Testis (tissue), 3 donors: ENCODE data around the gene CNPY1. TPM values are rescaled to one million over a fixed set of nuclear protein-coding genes. Genes with fewer than 3 reads are reported as not detected.

Experiments
- DNase-seq: peaks from one replicate; pipeline ENCODE4 v3.0.0-alpha.2; 2019
- H3K27ac ChIP-seq, 2 donors: fragments of 200-600 bp; sonication (generic); one replicate each; pipeline ENCODE4 v1.5.1; 2019
- H3K27me3 ChIP-seq: fragments of 200-600 bp; sonication (generic); one replicate; pipeline ENCODE4 v1.5.1; 2019
- H3K36me3 ChIP-seq: fragments of 200-600 bp; sonication (generic); one replicate; pipeline ENCODE4 v1.5.1; 2017; ENCODE audit warnings: low read depth; ENCODE audit errors: missing control alignments
- H3K4me1 ChIP-seq: fragments of 200-600 bp; sonication (generic); one replicate; pipeline ENCODE4 v1.5.1; 2019
- H3K4me3 ChIP-seq, 2 donors: fragments of 200-600 bp; sonication (generic); one replicate each; pipeline ENCODE4 v1.5.1; 2017 to 2019
- H3K9me3 ChIP-seq: fragments of 200-600 bp; sonication (generic); one replicate; pipeline ENCODE4 v1.5.1; 2017
- POLR2A ChIP-seq: fragments of 450-650 bp; IDR thresholded peaks from one replicate; pipeline ENCODE4 v1.6.1; 2017; ENCODE audit warnings: antibody characterized with exemption, mild to moderate bottlenecking, moderate library complexity
- WGBS, 2 donors: methylation state at CpG; one replicate each; pipeline ENCODE4 v1.1.5; 2018; 5-methylcytosine and 5-hydroxymethylcytosine counted together
- intact Hi-C: fragments of 100-400 bp; cut with DNase I; formaldehyde crosslinking; loops from one replicate; pipeline ENCODE4 v1.15.1; 2023; ENCODE audit warnings: low total_unique reads
- polyA plus RNA-seq: library from polyadenylated mRNA; stranded (reverse); fragments of 350-450 nt; fragmentation: Illumina TruSeq; extraction: RNeasy Lipid Tissue Mini Kit (QIAGEN cat#74804); gene quantifications from one replicate; pipeline ENCODE4 v1.2.3, GENCODE V29; 2014; ENCODE audit warnings: low read depth, low replicate concordance; ENCODE audit not compliant: insufficient read depth
- total RNA-seq, 2 donors: library from RNA; depleted of rRNA; stranded (reverse); fragments of >200 nt; gene quantifications; one replicate each; pipeline ENCODE4 v1.2.3, GENCODE V29; 2016
- TF ChIP-seq, protein P1 (sequence below), 3 experiments: fragments of 450-650 bp in 2 of 3; fragments of 200-600 bp in 1 of 3; sonication (generic) in 1 of 3; IDR thresholded peaks; one replicate each; pipeline ENCODE4 v1.5.1; 2016 to 2019; ENCODE audit warnings: antibody characterized with exemption in 3 of 3, mild to moderate bottlenecking in 2 of 3, moderate library complexity in 1 of 3

Gene CNPY1
- total and polyA plus RNA-seq, 3 donors from 2014 or later, result 0.25 to 0.47 (median 0.31) TPM

DNA sequence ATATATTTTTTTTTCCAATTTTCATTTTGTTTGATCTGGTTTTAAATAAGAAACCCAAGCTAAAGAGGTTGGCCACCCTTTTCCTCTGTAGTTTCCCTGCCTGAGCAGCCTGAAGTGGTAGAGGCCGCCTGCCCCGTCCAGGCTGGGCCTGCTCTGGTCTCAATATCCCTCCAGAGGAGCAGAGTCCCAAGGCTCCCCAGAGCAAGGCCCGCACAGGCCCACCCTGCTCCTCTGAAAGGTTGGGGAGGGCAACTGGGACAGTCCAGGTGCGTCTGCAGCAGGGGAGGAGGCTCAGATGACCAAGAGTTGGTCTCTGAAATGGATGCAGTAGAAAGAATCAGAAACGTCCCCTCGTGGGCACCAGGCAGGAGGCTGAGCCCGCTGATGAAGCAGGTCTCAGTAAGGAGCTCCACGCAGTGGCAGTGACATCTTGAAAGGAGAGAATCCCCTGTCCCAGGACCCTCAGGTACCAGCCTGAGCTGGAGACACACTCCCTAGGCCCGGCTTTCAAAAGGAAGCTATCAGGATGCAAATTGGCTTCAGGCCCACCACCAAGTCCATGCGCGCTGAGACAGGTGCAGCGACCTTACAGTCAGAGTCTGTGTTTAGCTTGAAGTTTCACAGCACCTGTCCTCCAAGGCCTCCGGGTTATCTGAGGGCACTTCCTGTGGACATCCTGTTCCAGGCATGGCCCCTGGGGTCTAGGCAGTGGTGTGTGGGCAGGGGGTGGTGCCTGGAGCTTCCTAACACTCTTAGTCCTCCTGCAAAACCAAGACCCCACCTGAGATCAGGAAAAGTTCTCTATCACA lies 50.7 kb downstream of the CNPY1 start:
- H3K27me3 ChIP-seq, result no peaks in the 10 kb centered on the region
- H3K9me3 ChIP-seq, result no peaks in the 10 kb centered on the region
- no peak overlapping the region for H3K4me3 ChIP-seq
- WGBS, 2 donors, result 89 to 90% methylated on average over 12 to 13 of the region's 13 CpGs
- intact Hi-C loops, result no loop called here
- peaks cover 3% of the 10 kb centered on the region for H3K4me1 ChIP-seq
- DNase-seq, result no peak
- TF ChIP-seq, protein P1, sequence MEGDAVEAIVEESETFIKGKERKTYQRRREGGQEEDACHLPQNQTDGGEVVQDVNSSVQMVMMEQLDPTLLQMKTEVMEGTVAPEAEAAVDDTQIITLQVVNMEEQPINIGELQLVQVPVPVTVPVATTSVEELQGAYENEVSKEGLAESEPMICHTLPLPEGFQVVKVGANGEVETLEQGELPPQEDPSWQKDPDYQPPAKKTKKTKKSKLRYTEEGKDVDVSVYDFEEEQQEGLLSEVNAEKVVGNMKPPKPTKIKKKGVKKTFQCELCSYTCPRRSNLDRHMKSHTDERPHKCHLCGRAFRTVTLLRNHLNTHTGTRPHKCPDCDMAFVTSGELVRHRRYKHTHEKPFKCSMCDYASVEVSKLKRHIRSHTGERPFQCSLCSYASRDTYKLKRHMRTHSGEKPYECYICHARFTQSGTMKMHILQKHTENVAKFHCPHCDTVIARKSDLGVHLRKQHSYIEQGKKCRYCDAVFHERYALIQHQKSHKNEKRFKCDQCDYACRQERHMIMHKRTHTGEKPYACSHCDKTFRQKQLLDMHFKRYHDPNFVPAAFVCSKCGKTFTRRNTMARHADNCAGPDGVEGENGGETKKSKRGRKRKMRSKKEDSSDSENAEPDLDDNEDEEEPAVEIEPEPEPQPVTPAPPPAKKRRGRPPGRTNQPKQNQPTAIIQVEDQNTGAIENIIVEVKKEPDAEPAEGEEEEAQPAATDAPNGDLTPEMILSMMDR (IDR thresholded peaks at IDR 0.05), result no peak
- TF ChIP-seq POLR2A, result no peak
- H3K36me3 ChIP-seq, result no peaks in the 10 kb centered on the region
- H3K27ac ChIP-seq, result no peak overlapping the region

DNA sequence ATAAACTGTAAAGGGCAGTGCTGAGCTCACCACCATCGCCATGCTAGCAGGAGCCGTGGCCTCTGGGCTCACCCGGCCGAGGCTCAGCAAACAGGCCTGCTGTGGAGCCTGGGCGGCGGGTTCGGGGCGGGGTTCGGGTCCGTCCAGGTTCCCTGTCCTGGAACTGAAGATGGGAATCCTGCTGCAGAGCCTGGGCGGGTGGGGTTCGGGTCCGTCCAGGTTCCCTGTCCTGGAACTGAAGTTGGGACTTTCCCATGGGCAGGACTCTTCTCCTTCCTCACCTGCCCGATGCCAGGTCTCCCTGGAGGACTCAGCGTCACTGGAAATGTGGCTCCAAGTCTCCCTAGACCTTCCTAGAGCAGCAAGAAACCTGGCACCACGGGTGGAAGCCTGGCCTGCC lies 51.8 kb downstream of the CNPY1 start:
- Histone ChIP-seq H3K27me3 (no peaks in the 10 kb centered on the region), H3K9me3 (no peaks in the 10 kb centered on the region), H3K27ac (no peak overlapping the region), H3K36me3 (no peaks in the 10 kb centered on the region), H3K4me3 (no peak overlapping the region), H3K4me1 (peaks cover 9% of the 10 kb centered on the region)
- 74 to 77% methylated on average over 9 to 16 of the region's 16 CpGs for WGBS, 2 donors
- intact Hi-C loops, result no loop called here
- TF ChIP-seq, protein P1 (IDR thresholded peaks at IDR 0.05), result no peak
- DNase-seq, result no peak

DNA sequence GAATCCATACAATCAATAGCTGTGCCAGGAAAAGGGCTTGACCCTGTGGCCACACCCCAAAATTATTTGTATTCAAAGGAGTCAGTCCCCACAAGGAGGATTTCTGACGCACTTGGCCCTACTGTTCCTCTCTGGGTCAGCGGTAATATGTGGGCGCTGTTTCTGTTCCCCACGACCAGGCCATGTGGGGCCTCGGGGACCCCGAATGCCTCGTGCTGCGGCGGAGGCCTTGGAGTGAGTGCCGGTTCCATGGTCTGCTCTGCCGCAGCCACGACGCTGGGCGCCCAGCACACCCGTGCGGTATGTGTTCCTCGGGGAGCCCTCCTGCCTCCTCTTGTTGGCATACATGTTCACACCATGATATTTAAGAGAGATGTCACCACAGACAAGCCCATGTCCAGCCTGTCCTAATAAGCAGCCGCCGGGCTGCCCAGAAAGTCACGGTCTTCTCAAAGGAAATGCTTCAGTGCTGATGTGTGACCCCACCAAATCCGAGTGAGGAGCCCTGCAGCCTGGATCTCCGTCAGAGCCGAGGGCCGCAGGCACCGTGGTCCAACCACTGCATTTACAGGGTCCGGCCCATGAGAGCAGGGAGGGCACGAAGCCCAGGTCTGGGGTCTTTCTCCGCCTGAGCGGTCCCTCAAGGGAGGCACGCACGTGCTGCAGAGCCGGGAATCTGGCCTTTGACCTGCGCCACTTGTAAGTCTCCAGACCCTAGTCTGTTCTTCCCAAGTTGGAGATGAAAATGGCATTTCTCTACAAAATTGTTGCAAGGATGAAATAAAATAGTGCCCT lies 52.4 kb downstream of the CNPY1 start:
- peaks cover 9% of the 10 kb centered on the region for H3K4me1 ChIP-seq
- H3K9me3 ChIP-seq, result no peaks in the 10 kb centered on the region
- H3K27ac ChIP-seq, result no peak overlapping the region
- no peaks in the 10 kb centered on the region for H3K36me3 ChIP-seq
- TF ChIP-seq, protein P1 (IDR thresholded peaks at IDR 0.05), result no peak
- no peak for TF ChIP-seq POLR2A
- no peaks in the 10 kb centered on the region for H3K27me3 ChIP-seq
- WGBS, 2 donors, result 71 to 77% methylated on average over 18 to 33 of the region's 33 CpGs
- H3K4me3 ChIP-seq, result no peak overlapping the region
- intact Hi-C loops, result no loop called here
- DNase-seq, result no peak

DNA sequence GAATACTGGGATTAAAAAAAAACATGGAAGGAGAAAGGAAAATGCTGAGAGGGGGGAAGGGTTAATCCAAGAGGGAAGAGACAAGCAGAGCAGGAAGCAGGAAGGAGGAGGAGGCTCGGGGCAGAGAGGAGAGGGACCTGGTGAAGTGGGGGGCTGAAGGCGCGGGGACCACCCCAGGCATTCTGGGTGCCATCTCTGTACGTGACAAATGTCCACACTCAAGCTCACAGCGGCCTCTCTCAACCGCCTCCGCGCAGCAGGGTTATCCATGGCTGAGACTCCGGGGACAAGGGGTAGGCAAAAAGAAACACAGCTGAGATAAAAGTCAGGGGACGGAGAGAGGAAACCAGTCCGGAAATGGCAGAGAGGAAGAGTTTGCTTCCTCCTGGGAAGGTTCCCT lies 54.5 kb downstream of the CNPY1 start:
- H3K4me1 ChIP-seq, result peaks cover 9% of the 10 kb centered on the region
- intact Hi-C loops, result no loop called here
- 46 to 63% methylated on average over 11 of the region's 11 CpGs for WGBS, 2 donors
- peak overlapping the region in 1 of 2 donors; percentile 59 for H3K4me3 ChIP-seq
- no peak for TF ChIP-seq POLR2A
- TF ChIP-seq, protein P1 (IDR thresholded peaks at IDR 0.05), result no peak
- no peaks in the 10 kb centered on the region for H3K36me3 ChIP-seq
- H3K9me3 ChIP-seq, result no peaks in the 10 kb centered on the region
- H3K27ac ChIP-seq, result no peak overlapping the region
- H3K27me3 ChIP-seq, result no peaks in the 10 kb centered on the region
- no peak for DNase-seq
